ENCODE data around the gene ARHGEF38. TPM values are rescaled to one million over a fixed set of nuclear protein-coding genes. Genes with fewer than 3 reads are reported as not detected.

ARHGEF38 gene
- polyA plus RNA-seq, 1 of the 3 experiments (the other 2 are of a cell fraction), result 0.02 TPM

DNA sequence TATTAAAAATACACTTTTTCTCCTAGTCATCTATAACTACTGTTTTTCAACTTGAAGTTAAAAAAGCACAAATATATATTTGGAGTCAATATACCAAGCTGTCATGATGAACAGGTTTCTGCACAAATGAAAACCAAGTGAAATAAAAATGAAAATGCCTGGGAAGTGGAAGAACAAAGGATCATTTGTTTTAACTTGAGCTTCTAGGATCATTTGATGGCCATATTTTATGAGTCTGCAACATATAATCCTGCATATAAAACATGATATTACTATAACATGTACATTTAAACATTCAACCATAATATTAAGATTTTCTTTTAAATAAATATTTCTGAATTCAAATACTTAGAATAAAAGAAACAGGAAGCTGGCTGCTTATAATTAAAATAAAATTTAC, 8.5 kb upstream of the ARHGEF38 start:
- Histone ChIP-seq H3K27ac (ENCODE audit: low read depth in 2 of 2, low read length in 1 of 2) (peak overlapping the region; percentile 31 to 39; a peak in 2 of 4 replicates), H3K36me3 (replicated peaks in 1 of 2; ENCODE audit: control insufficient read depth in 1 of 2, insufficient read depth in 2 of 2, low read length in 1 of 2) (no peaks in the 10 kb centered on the region), H3K9ac (no peak overlapping the region), H3F3A (replicated peaks; ENCODE audit: insufficient read depth) (peaks cover 19% of the 10 kb centered on the region), H3K27me3 (ENCODE audit: insufficient read depth) (no peaks in the 10 kb centered on the region), H3K79me2 (ENCODE audit: insufficient read depth) (no peaks in the 10 kb centered on the region), H3K4me3 (ENCODE audit: low read depth in 2 of 2, low read length in 1 of 2) (no peak overlapping the region), H3K9me2 (no peaks in the 10 kb centered on the region), H2AFZ (ENCODE audit: low read depth) (no peak overlapping the region), H4K20me1 (ENCODE audit: insufficient read depth) (no peaks in the 10 kb centered on the region), H3K4me1 (ENCODE audit: control insufficient read depth in 1 of 2, insufficient read depth in 2 of 2, low read depth in 1 of 2, low read length in 1 of 2) (no peaks in the 10 kb centered on the region; a peak in 1 of 4 replicates), H3K4me2 (no peak overlapping the region), H3K9me3 (no peaks in the 10 kb centered on the region)
- ChIA-PET CTCF (interaction anchor here (2.3 kb wide), 1 partner anchor 23 kb away, joined by 7 read pairs; no protein-coding TSS in a partner anchor), POLR2A (no interaction called here)
- no peak for DNase-seq
- TF ChIP-seq RCOR1 (IDR thresholded peaks at IDR 0.05; ENCODE audit: low read length), result no peak
- TF ChIP-seq CTCF (IDR thresholded peaks at IDR 0.05), result no peak
- no peak for TF ChIP-seq RXRA (IDR thresholded peaks at IDR 0.05; ENCODE audit: borderline replicate concordance, low read depth)
- no peak for TF ChIP-seq USF1 (IDR thresholded peaks at IDR 0.05; ENCODE audit: borderline replicate concordance, low read depth)
- TF ChIP-seq CHD2 (IDR thresholded peaks at IDR 0.05; ENCODE audit: low read length, partially characterized antibody), result no peak
- no peak for TF ChIP-seq FOXM1 (IDR thresholded peaks at IDR 0.05; ENCODE audit: low read depth)
- no peak for TF ChIP-seq RAD21 (IDR thresholded peaks at IDR 0.05; ENCODE audit: low read length)

DNA sequence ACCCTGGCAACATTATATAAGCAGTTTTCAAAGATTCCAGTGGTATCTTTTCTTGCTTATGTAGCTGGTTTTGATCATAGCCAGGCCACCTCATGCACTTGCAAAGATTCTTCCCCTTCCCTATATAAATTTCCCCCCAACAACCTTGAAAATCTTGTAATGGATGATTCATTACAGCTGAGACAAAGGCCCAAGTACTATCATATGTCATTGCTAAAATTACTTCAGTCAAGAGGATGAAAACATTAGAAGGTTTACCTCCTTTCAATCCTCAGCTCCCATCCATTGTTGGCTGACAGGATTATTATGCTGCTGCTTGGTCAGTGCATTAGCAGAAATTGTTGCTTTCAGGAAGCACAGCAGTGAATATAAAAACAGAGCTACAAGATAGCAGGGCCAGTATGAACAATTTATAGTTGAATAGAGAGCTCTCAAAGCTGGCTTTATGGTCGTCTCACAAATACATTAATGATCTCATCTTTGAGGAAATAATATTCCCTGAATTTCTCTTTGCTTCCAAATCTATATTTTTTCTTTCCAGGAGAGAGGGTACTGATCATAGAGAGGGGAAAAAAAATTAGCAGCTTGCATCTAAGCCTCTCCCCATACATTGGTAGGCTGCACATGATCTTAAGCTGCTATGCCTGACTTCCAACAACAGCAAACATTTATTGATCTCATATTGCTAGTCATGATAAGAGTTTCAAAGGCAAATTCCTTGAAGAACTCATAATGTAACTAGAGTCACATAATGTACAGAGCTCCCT, 7.7 kb upstream of the ARHGEF38 start:
- Histone ChIP-seq H3K27ac (ENCODE audit: low read depth in 2 of 2, low read length in 1 of 2) (peak overlapping the region; percentile 28 to 36; a peak in 3 of 4 replicates), H3K4me2 (no peak overlapping the region), H3K79me2 (ENCODE audit: insufficient read depth) (no peaks in the 10 kb centered on the region), H3K36me3 (replicated peaks in 1 of 2; ENCODE audit: control insufficient read depth in 1 of 2, insufficient read depth in 2 of 2, low read length in 1 of 2) (no peaks in the 10 kb centered on the region), H3K27me3 (ENCODE audit: insufficient read depth) (no peaks in the 10 kb centered on the region), H3K4me1 (ENCODE audit: control insufficient read depth in 1 of 2, insufficient read depth in 2 of 2, low read depth in 1 of 2, low read length in 1 of 2) (no peaks in the 10 kb centered on the region; a peak in 1 of 4 replicates), H3K9me2 (no peaks in the 10 kb centered on the region), H3F3A (replicated peaks; ENCODE audit: insufficient read depth) (peaks cover 19% of the 10 kb centered on the region), H3K9me3 (no peaks in the 10 kb centered on the region), H3K9ac (no peak overlapping the region), H3K4me3 (ENCODE audit: low read depth in 2 of 2, low read length in 1 of 2) (no peak overlapping the region), H2AFZ (ENCODE audit: low read depth) (no peak overlapping the region), H4K20me1 (ENCODE audit: insufficient read depth) (no peaks in the 10 kb centered on the region)
- CTCF ChIA-PET, result interaction anchor here (2.3 kb wide), 1 partner anchor 24 kb away, joined by 7 read pairs; no protein-coding TSS in a partner anchor
- 0% methylated on average over 1 of the region's 1 CpG for WGBS (ENCODE audit: low lambda C conversion rate)
- POLR2A ChIA-PET, result no interaction called here
- no peak for DNase-seq
- no peak for TF ChIP-seq SMC3 (IDR thresholded peaks at IDR 0.05; ENCODE audit: low read depth, low read length)
- TF ChIP-seq CHD2 (IDR thresholded peaks at IDR 0.05; ENCODE audit: low read length, partially characterized antibody), result no peak
- TF ChIP-seq EP300 (IDR thresholded peaks at IDR 0.05; ENCODE audit: borderline replicate concordance in 1 of 2, low read depth in 1 of 2, low read length in 1 of 2), result peak in 1 of 2 experiments; percentile 62; a peak in 2 of 4 replicates
- TF ChIP-seq, protein P1, sequence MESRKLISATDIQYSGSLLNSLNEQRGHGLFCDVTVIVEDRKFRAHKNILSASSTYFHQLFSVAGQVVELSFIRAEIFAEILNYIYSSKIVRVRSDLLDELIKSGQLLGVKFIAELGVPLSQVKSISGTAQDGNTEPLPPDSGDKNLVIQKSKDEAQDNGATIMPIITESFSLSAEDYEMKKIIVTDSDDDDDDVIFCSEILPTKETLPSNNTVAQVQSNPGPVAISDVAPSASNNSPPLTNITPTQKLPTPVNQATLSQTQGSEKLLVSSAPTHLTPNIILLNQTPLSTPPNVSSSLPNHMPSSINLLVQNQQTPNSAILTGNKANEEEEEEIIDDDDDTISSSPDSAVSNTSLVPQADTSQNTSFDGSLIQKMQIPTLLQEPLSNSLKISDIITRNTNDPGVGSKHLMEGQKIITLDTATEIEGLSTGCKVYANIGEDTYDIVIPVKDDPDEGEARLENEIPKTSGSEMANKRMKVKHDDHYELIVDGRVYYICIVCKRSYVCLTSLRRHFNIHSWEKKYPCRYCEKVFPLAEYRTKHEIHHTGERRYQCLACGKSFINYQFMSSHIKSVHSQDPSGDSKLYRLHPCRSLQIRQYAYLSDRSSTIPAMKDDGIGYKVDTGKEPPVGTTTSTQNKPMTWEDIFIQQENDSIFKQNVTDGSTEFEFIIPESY (IDR thresholded peaks at IDR 0.05; ENCODE audit: borderline replicate concordance, low read depth), result no peak
- TF ChIP-seq TAF1 (IDR thresholded peaks at IDR 0.05; ENCODE audit: borderline replicate concordance, low read depth, low read length), result no peak
- TF ChIP-seq MEF2A (IDR thresholded peaks at IDR 0.05; ENCODE audit: borderline replicate concordance, low read depth), result 0 out of 2 replicates have a peak, but pooled peaks have one; percentile 33
- TF ChIP-seq, protein P2, sequence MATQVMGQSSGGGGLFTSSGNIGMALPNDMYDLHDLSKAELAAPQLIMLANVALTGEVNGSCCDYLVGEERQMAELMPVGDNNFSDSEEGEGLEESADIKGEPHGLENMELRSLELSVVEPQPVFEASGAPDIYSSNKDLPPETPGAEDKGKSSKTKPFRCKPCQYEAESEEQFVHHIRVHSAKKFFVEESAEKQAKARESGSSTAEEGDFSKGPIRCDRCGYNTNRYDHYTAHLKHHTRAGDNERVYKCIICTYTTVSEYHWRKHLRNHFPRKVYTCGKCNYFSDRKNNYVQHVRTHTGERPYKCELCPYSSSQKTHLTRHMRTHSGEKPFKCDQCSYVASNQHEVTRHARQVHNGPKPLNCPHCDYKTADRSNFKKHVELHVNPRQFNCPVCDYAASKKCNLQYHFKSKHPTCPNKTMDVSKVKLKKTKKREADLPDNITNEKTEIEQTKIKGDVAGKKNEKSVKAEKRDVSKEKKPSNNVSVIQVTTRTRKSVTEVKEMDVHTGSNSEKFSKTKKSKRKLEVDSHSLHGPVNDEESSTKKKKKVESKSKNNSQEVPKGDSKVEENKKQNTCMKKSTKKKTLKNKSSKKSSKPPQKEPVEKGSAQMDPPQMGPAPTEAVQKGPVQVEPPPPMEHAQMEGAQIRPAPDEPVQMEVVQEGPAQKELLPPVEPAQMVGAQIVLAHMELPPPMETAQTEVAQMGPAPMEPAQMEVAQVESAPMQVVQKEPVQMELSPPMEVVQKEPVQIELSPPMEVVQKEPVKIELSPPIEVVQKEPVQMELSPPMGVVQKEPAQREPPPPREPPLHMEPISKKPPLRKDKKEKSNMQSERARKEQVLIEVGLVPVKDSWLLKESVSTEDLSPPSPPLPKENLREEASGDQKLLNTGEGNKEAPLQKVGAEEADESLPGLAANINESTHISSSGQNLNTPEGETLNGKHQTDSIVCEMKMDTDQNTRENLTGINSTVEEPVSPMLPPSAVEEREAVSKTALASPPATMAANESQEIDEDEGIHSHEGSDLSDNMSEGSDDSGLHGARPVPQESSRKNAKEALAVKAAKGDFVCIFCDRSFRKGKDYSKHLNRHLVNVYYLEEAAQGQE (IDR thresholded peaks at IDR 0.05; ENCODE audit: low read depth, low read length), result no peak
- TF ChIP-seq RAD21 (IDR thresholded peaks at IDR 0.05; ENCODE audit: low read length), result no peak
- TF ChIP-seq USF1 (IDR thresholded peaks at IDR 0.05; ENCODE audit: borderline replicate concordance, low read depth), result no peak
- TF ChIP-seq JUND (IDR thresholded peaks at IDR 0.05), result peak; percentile 74
- no peak for TF ChIP-seq RCOR1 (IDR thresholded peaks at IDR 0.05; ENCODE audit: low read length)
- no peak for TF ChIP-seq FOXJ3 (CRISPR knock-in tag; IDR thresholded peaks at IDR 0.05)
- no peak for TF ChIP-seq GATA2 (CRISPR knock-in tag; IDR thresholded peaks at IDR 0.05)
